PC-3 (cell line): ENCODE results near the gene IZUMO1. TPM values are rescaled to one million over a fixed set of nuclear protein-coding genes. Genes with fewer than 3 reads are reported as not detected.

Experiments used
- ATAC-seq: fragments of 200-7000 bp; cut with Tn5 transposase; 2 replicates; pipeline ENCODE4 v1.9.1; 2020; ENCODE audit warnings: mild to moderate bottlenecking, moderate library complexity
- BruUV-seq: library from RNA; stranded (reverse); fragments of 400-500 nt; replicated peaks from 2 replicates; lab custom pipeline; 2021; lab: Mats Ljungman, UMichigan
- CTCF ChIA-PET: fragments of 300-600 bp; sonication (Branson Sonifier 250); formaldehyde crosslinking; loops from one replicate; lab custom pipeline; 2022; ENCODE audit warnings: antibody characterized with exemption; lab: Charles Lee
- POLR2A ChIA-PET: fragments of 300-600 bp; sonication (Branson Sonifier 250); formaldehyde crosslinking; loops from one replicate; lab custom pipeline; 2022; ENCODE audit warnings: antibody characterized with exemption; ENCODE audit not compliant: unreplicated experiment; lab: Charles Lee
- DNase-seq: peaks from one replicate; pipeline ENCODE4 v3.0.0-alpha.2; 2015
- H2AFZ ChIP-seq: fragments of 300-600 bp; sonication (generic); 2 replicates; pipeline ENCODE4 v1.6.0; 2016; ENCODE audit warnings: antibody characterized with exemption, low read length
- H3F3A ChIP-seq: fragments of 300-600 bp; sonication (generic); one replicate; pipeline ENCODE4 v1.6.0; 2017; ENCODE audit warnings: antibody characterized with exemption, low read length, control low read depth, mild to moderate bottlenecking; ENCODE audit not compliant: unreplicated experiment
- H3K27ac ChIP-seq: fragments of 300-600 bp; sonication (generic); 2 replicates; pipeline ENCODE4 v1.5.1; 2016; ENCODE audit warnings: mild to moderate bottlenecking, low read length
- H3K27me3 ChIP-seq: fragments of 300-600 bp; sonication (generic); 2 replicates; pipeline ENCODE4 v1.6.1; 2016; ENCODE audit warnings: low read length, mixed read lengths
- H3K36me3 ChIP-seq: fragments of 300-600 bp; sonication (generic); 2 replicates; pipeline ENCODE4 v1.6.1; 2016; ENCODE audit warnings: low read depth, mixed run types, low read length, mixed read lengths
- H3K4me1 ChIP-seq: fragments of 300-600 bp; sonication (generic); 2 replicates; pipeline ENCODE4 v1.5.1; 2016; ENCODE audit warnings: low read length; ENCODE audit not compliant: insufficient read depth
- H3K4me2 ChIP-seq: fragments of 300-600 bp; sonication (generic); 2 replicates; pipeline ENCODE4 v1.6.0; 2016; ENCODE audit warnings: low read length
- H3K4me3 ChIP-seq: fragments of 300-600 bp; sonication (generic); 2 replicates; pipeline ENCODE4 v1.5.1; 2016; ENCODE audit warnings: mild to moderate bottlenecking, low read length, mixed read lengths
- H3K79me2 ChIP-seq: fragments of 300-600 bp; sonication (generic); 2 replicates; pipeline ENCODE4 v1.6.1; 2017; ENCODE audit warnings: low read length, mixed read lengths
- H3K9ac ChIP-seq: fragments of 300-600 bp; sonication (generic); 2 replicates; pipeline ENCODE4 v1.6.0; 2016; ENCODE audit warnings: mild to moderate bottlenecking, low read length
- H3K9me2 ChIP-seq: fragments of 300-600 bp; sonication (generic); replicated peaks from 2 replicates; pipeline ENCODE4 v1.6.1; 2016; ENCODE audit warnings: mixed run types, low read length, mixed read lengths
- H3K9me3 ChIP-seq: fragments of 300-600 bp; sonication (generic); 2 replicates; pipeline ENCODE4 v1.6.1; 2016; ENCODE audit warnings: low read length, mixed read lengths
- H4K20me1 ChIP-seq: fragments of 300-600 bp; sonication (generic); 2 replicates; pipeline ENCODE4 v1.6.1; 2016; ENCODE audit warnings: low read length, mixed read lengths
- EZH2 ChIP-seq: fragments of 300-600 bp; sonication (generic); IDR thresholded peaks from one replicate; pipeline ENCODE4 v1.6.1; 2017; ENCODE audit warnings: antibody characterized with exemption, mild to moderate bottlenecking, low read length; ENCODE audit not compliant: unreplicated experiment
- EZH2phosphoT487 ChIP-seq: fragments of 300-600 bp; sonication (generic); IDR thresholded peaks from 2 replicates; pipeline ENCODE4 v1.6.1; 2018; ENCODE audit warnings: mild to moderate bottlenecking, antibody characterized with exemption, low read length, borderline replicate concordance
- intact Hi-C: fragments of 100-400 bp; cut with micrococcal nuclease; formaldehyde crosslinking; loops from 2 replicates; pipeline ENCODE4 v1.9.0; 2023
- total RNA-seq: library from RNA; depleted of rRNA; stranded (reverse); fragments of >200 nt; gene quantifications from 2 replicates; pipeline ENCODE4 v1.2.3, GENCODE V29; 2014
- TF ChIP-seq, protein P1 (sequence below): fragments of 300-600 bp; sonication (generic); conservative IDR thresholded peaks from 2 replicates; pipeline ENCODE4 v1.5.1; 2017; ENCODE audit warnings: antibody characterized with exemption, low read depth, mild to moderate bottlenecking, low read length

The IZUMO1 gene
- total RNA-seq, 1 experiment from 2014 or later, result not detected

DNA sequence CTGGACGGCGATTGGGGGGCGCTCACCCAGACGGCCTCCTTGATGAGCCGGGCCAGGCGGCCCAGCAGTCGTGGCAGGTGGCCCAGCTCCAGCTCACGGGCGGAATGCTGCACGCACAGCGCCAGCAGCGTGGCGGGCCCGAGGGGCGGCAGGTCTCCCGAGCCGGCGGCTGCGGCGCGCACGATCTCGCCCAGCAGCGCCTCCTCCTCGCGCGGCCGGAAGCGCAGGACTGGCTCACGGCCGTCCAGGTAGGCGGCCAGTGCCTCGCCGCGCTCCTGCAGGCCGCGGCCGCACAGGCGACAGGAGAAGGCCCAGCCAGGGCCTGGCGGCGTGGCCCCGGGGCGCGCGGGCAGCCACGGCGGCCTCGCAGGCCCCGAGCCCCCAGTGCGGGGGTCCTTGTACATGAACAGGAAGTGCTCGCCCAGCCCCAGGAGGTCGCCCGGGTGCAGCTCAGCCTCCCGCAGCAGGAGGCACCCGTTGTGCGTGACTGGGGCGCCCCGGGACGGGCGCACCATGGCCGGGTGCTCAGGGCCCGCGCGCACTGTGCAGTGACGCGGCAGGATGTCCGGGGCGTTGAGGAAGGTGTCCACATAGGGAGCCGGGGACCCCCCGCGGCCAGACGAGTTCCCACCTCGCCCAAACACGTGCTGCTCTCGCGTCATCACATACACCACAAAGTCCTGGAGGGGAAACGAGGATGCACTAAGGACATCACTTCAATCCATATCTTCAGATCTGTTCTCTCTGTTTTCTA, 17.6 kb downstream of the IZUMO1 start:
- no peaks in the 10 kb centered on the region for H4K20me1 ChIP-seq
- H3K4me1 ChIP-seq, result no peaks in the 10 kb centered on the region
- H3K9me2 ChIP-seq, result no peaks in the 10 kb centered on the region
- no peaks in the 10 kb centered on the region for H3K79me2 ChIP-seq
- no peak overlapping the region for H3K4me3 ChIP-seq
- DNase-seq (no peak), ATAC-seq (no peak)
- no peaks in the 10 kb centered on the region for H3K9me3 ChIP-seq
- no peak overlapping the region for H2AFZ ChIP-seq
- no peaks in the 10 kb centered on the region for H3F3A ChIP-seq
- intact Hi-C loops, result no loop called here
- no peaks in the 10 kb centered on the region for H3K27me3 ChIP-seq
- no TSS peak for BruUV-seq
- ChIA-PET CTCF (no interaction called here), POLR2A (no interaction called here)
- no peak overlapping the region for H3K4me2 ChIP-seq
- no peaks in the 10 kb centered on the region for H3K36me3 ChIP-seq
- TF ChIP-seq EZH2phosphoT487 (no peak), EZH2 (no peak)
- TF ChIP-seq, protein P1, sequence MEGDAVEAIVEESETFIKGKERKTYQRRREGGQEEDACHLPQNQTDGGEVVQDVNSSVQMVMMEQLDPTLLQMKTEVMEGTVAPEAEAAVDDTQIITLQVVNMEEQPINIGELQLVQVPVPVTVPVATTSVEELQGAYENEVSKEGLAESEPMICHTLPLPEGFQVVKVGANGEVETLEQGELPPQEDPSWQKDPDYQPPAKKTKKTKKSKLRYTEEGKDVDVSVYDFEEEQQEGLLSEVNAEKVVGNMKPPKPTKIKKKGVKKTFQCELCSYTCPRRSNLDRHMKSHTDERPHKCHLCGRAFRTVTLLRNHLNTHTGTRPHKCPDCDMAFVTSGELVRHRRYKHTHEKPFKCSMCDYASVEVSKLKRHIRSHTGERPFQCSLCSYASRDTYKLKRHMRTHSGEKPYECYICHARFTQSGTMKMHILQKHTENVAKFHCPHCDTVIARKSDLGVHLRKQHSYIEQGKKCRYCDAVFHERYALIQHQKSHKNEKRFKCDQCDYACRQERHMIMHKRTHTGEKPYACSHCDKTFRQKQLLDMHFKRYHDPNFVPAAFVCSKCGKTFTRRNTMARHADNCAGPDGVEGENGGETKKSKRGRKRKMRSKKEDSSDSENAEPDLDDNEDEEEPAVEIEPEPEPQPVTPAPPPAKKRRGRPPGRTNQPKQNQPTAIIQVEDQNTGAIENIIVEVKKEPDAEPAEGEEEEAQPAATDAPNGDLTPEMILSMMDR, result no peak
- no peak overlapping the region for H3K27ac ChIP-seq
- H3K9ac ChIP-seq, result no peak overlapping the region

DNA sequence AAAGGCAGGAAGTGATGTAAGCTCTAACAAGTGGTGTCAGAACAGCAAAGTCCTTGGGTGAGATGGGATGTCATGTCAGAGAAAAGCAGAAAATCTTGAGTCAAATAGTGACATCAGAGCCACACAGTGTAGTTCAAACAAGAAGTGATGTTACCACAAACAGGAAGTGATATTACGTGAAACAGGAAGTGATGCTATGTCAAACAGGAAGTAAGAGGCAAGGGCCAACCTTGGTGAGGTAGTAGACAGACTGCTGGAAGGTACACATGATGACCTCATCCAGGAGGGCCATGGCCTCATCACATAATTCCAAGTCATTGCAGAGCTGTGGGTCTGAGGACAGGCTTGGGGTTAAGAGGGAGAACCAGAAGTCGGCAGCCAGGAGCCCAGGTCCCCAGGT, 20.2 kb downstream of the IZUMO1 start:
- ATAC-seq (no peak), DNase-seq (no peak)
- H2AFZ ChIP-seq, result no peak overlapping the region
- no peak overlapping the region for H3K4me2 ChIP-seq
- CTCF ChIA-PET, result no interaction called here
- TF ChIP-seq, protein P1, result no peak
- TF ChIP-seq EZH2 (no peak), EZH2phosphoT487 (no peak)
- BruUV-seq, result no TSS peak
- no peaks in the 10 kb centered on the region for H3K9me2 ChIP-seq
- H3K9me3 ChIP-seq, result no peaks in the 10 kb centered on the region
- H3K4me1 ChIP-seq, result no peaks in the 10 kb centered on the region
- no peaks in the 10 kb centered on the region for H3F3A ChIP-seq
- H3K4me3 ChIP-seq, result no peak overlapping the region
- H3K27ac ChIP-seq, result no peak overlapping the region
- no peak overlapping the region for H3K9ac ChIP-seq
- no peaks in the 10 kb centered on the region for H4K20me1 ChIP-seq
- no peaks in the 10 kb centered on the region for H3K36me3 ChIP-seq
- no peaks in the 10 kb centered on the region for H3K79me2 ChIP-seq
- no peaks in the 10 kb centered on the region for H3K27me3 ChIP-seq
- POLR2A ChIA-PET, result no interaction called here
- intact Hi-C loops, result no loop called here
